ENCODE measurements around the gene AP1G2. TPM values are rescaled to one million over a fixed set of nuclear protein-coding genes. Genes with fewer than 3 reads are reported as not detected.

The AP1G2 gene
- total RNA-seq, 1 donor from 2014 or later: 53.2 TPM

DNA sequence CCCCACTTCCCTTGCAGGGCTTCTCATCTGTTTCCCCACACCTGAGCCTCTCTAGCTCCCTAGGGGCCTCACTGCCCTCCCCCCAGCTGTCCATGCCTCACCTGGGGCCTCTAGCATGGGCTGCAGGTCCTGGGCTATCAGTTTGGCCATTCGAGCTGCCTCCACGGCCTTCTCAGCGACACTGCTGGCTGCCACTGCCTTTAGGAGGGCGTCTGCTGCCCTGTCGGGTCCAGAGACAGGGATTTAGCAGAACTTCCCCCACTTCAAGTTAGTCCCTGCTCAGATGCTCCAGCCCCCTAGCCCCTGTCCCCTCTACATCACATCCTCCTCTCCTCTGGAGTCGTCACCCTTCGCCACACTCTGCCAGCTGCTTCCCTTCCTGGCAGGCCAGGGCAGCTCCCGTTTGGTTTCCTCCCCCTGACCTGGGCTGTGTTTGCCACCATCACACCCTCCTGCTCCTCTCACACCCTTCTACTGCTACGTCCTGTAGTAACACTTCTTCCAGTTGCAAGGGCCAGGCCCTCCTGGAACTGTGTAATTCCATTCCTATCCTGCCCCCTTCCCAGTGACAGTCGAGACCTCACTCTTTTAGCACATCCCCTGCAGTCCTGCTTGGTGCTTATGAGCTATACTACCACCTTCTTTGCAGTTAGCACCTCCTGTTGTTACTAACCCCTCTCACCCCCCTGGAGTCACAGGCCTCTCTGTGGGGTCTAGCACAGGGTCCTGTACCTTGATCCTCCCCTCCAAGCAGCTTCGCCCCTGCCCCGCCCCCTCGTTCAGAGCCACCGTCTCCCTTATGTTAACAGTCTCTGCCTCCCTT is 4.3 kb upstream of the AP1G2 start:
- Mint-ChIP-seq H3K27ac (ENCODE audit: unreplicated experiment) (peak overlapping the region; percentile 59), H3K4me1 (peaks cover 28% of the 10 kb centered on the region), H3K27me3 (ENCODE audit: low read depth) (peaks cover 68% of the 10 kb centered on the region), H3K4me3 (peak overlapping the region; percentile 29), H3K9me3 (no peaks in the 10 kb centered on the region), H3K36me3 (ENCODE audit: low read depth) (no peaks in the 10 kb centered on the region)
- TF ChIP-seq, protein P1, sequence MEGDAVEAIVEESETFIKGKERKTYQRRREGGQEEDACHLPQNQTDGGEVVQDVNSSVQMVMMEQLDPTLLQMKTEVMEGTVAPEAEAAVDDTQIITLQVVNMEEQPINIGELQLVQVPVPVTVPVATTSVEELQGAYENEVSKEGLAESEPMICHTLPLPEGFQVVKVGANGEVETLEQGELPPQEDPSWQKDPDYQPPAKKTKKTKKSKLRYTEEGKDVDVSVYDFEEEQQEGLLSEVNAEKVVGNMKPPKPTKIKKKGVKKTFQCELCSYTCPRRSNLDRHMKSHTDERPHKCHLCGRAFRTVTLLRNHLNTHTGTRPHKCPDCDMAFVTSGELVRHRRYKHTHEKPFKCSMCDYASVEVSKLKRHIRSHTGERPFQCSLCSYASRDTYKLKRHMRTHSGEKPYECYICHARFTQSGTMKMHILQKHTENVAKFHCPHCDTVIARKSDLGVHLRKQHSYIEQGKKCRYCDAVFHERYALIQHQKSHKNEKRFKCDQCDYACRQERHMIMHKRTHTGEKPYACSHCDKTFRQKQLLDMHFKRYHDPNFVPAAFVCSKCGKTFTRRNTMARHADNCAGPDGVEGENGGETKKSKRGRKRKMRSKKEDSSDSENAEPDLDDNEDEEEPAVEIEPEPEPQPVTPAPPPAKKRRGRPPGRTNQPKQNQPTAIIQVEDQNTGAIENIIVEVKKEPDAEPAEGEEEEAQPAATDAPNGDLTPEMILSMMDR (conservative IDR thresholded peaks at IDR 0.05): no peak
- no peak for DNase-seq (ENCODE audit: low read depth, low spot score)

DNA sequence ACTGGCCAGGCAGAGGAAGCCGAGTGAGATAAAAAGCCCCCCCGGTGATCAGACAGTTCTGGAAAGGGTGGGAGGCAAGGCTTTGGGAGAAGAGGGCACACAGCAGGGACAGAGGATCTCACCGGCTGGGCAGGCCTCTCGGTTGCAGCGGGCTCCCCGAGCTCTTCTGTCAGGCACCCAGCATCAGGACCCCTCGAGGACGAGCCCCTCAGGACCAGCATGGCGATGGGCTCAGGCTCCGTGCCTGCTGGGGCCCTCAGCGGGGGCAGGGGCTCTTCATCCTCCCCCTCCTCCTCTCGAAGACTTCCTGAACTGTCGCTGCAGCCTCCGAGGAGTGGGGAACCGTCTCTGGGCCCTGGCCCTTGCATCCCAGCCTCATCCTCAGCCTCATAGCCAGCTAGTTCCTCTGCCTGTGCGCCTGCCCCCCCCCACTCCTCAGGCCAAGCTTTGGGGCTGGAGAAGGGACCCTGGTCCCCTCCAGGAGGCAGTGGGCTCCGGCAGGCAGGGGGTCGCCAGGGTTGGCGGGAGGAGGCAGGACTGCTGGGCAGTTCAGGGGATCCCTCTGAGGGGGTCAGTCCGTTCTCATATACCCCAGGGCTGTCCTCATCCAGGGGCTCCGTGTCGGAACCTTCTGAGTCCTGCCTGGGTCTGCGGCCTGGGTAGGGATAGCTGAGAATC is 3.4 kb upstream of the AP1G2 start:
- no peak for DNase-seq (ENCODE audit: low read depth, low spot score)
- Mint-ChIP-seq H3K4me3 (no peak overlapping the region), H3K4me1 (peaks cover 33% of the 10 kb centered on the region), H3K9me3 (no peaks in the 10 kb centered on the region), H3K27me3 (ENCODE audit: low read depth) (peaks cover 64% of the 10 kb centered on the region), H3K27ac (ENCODE audit: unreplicated experiment) (no peak overlapping the region), H3K36me3 (ENCODE audit: low read depth) (no peaks in the 10 kb centered on the region)
- TF ChIP-seq, protein P1 (conservative IDR thresholded peaks at IDR 0.05): no peak

DNA sequence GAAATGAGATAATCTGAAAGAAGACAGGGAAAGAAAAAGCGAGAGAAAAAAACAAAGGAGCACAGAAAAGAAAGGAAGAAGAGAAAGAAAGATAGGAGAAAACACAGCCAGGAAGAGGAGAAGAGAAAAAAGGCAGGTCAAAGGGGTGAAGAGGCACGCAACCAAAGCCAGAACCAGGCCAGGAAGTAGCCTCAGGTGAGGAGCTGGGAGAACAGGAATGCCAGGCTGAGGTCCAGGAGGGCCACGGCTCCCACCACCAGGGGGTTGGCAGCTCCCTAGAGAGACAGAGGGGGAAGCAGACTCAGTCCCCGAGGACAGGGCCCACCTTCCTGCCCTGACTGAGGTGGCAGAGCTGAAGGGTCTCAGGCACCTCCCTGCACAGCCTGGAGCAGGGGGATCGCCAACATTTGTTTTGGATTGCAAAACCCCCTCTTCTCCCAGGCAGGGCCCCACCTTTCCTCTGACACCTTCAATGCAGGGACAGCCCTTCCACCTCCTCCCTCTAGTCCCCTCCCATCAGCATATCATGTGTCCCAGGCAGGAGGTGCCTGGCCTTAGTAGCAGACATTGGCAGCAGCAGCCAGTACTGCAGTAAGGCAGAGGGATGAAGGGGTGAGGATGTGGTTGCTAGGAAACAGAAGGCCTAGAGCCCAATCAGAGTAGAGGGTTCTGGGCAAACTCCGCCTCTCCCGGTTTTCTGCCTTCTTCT is 2.0 kb upstream of the AP1G2 start:
- no peak for DNase-seq (ENCODE audit: low read depth, low spot score)
- TF ChIP-seq, protein P1 (conservative IDR thresholded peaks at IDR 0.05): no peak
- no peaks in the 10 kb centered on the region for H3K36me3 Mint-ChIP-seq (ENCODE audit: low read depth)
- H3K27me3 Mint-ChIP-seq (ENCODE audit: low read depth): peaks cover 53% of the 10 kb centered on the region
- peaks cover 33% of the 10 kb centered on the region for H3K4me1 Mint-ChIP-seq
- H3K4me3 Mint-ChIP-seq: peak overlapping the region; percentile 41
- H3K27ac Mint-ChIP-seq (ENCODE audit: unreplicated experiment): no peak overlapping the region
- no peaks in the 10 kb centered on the region for H3K9me3 Mint-ChIP-seq

DNA sequence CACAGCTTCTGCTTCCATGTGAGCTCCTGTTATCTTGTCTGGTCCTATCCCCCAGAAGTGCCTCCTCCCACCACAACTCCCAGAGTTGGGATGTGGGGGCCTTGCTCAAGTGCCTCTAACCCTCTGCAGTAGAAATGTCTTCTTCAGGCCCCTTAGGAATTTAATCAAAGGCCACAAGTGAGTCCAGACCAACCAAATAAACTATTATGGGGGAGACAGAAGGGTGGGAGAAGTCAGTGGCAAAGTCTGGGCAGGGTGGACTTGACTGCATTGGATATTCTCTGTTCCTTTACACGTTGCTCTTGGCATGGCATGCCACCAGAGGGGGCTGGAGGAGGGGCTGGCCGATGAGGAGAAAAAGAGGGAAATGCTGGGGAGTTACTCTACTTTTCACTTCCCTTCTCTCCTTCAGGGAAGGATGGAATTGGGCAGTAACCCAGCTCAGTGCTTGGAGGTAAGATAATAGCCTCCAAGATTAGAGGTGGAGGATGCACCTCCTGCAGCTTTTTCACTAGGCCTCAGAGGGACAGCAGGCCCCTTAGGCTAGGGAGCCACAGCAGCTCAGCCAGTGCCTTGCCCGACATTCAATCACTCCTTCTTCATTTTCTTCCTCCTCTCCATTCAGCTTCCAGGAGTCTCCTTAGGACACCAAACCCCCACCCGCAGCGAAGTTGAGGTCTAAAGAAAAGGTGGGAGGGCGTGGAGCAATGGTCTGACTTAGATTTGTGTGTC is 1.2 kb upstream of the AP1G2 start:
- Mint-ChIP-seq H3K9me3 (no peaks in the 10 kb centered on the region), H3K36me3 (ENCODE audit: low read depth) (no peaks in the 10 kb centered on the region), H3K4me3 (peak overlapping the region; percentile 65), H3K27ac (ENCODE audit: unreplicated experiment) (no peak overlapping the region), H3K27me3 (ENCODE audit: low read depth) (peaks cover 46% of the 10 kb centered on the region), H3K4me1 (peaks cover 32% of the 10 kb centered on the region)
- TF ChIP-seq, protein P1 (conservative IDR thresholded peaks at IDR 0.05): peak; percentile 51
- DNase-seq (ENCODE audit: low read depth, low spot score): no peak

DNA sequence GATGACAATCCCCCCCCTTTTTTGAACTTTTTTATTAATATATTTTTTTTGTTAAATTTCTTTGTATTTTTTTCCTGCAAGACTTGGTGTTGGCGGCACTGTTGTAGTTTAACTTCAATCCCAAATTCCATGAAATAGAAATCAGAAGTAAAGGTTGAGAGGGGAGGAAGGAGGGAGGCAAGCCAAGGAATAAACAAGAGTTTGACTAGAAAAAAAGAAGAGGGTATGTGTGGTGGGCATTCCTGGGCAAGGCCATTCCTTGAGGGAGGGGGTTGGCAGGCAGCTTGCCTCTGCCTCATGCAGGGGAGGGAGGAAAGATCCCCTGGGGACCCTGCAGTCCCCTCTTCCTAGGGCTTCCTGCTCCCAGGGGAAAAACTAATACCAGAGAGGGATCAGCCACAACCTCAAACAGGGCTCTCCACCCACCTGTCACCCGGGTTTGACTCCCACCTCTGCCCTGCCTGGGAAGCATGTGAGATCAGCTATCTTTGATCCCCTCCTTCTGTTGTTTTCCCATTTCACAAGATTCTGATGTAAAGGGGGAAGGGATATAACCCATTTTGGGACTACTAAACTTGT is 519 bp upstream of the AP1G2 start:
- Mint-ChIP-seq H3K27me3 (ENCODE audit: low read depth) (peaks cover 39% of the 10 kb centered on the region), H3K27ac (ENCODE audit: unreplicated experiment) (no peak overlapping the region), H3K9me3 (no peaks in the 10 kb centered on the region), H3K36me3 (ENCODE audit: low read depth) (no peaks in the 10 kb centered on the region), H3K4me3 (peak overlapping the region; percentile 93), H3K4me1 (peaks cover 29% of the 10 kb centered on the region)
- TF ChIP-seq, protein P1 (conservative IDR thresholded peaks at IDR 0.05): no peak
- DNase-seq (ENCODE audit: low read depth, low spot score): no peak

All from neural crest cell (in vitro differentiated cells).